Measurements from ENCODE around the gene CXCL12.

The CXCL12 gene

GRCh38 chr10:44385026-44385695 is at the start of gene CXCL12:
Gene CXCL12, minus strand, starts transcription at chr10:44385097. Its CDS starts 92 bp downstream, at chr10:44385005.
- peak in 1 of 3 donors; percentile 9 for DNase-seq

DNA sequence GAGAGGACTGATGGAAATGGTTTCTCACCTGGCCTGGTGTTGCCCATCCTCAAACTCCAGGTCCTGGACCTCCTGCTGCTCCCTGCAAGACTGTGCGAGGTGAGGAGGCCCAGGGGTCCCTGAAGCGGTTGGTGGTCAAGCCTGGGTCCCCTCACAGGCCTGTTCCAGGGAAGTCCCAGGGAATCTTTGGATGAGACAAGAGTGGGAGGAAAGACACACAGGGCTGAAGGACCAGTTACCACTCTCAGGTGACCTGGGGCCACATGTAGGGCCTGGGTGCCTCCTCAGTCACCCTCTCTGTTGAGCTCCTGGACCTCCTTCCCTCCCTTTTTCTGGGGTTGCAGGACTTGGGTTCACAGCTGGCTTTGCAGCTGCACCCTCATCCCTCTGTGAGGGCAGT is 42.6 kb upstream of the CXCL12 start:
- no peak for DNase-seq

DNA sequence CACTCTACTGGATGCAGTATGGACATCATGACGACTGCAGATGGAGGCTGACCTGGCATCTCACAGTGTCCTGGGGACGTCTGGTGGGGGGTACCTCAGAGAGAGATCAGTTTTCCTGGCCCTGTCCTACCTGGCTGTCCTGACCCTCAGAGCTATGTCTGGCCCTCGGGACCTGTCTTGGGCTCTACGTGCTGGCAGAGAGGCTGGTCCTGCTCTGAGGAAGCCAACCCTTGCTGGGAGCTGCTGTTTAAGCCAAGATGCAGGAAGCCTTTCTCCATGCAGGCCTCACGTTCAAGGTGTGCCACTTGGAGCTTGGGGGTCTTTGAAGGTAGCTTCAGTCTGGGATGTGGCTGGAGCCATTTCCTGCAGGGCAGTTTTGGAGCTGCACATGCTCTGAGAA is 42.1 kb upstream of the CXCL12 start:
- DNase-seq: no peak

DNA sequence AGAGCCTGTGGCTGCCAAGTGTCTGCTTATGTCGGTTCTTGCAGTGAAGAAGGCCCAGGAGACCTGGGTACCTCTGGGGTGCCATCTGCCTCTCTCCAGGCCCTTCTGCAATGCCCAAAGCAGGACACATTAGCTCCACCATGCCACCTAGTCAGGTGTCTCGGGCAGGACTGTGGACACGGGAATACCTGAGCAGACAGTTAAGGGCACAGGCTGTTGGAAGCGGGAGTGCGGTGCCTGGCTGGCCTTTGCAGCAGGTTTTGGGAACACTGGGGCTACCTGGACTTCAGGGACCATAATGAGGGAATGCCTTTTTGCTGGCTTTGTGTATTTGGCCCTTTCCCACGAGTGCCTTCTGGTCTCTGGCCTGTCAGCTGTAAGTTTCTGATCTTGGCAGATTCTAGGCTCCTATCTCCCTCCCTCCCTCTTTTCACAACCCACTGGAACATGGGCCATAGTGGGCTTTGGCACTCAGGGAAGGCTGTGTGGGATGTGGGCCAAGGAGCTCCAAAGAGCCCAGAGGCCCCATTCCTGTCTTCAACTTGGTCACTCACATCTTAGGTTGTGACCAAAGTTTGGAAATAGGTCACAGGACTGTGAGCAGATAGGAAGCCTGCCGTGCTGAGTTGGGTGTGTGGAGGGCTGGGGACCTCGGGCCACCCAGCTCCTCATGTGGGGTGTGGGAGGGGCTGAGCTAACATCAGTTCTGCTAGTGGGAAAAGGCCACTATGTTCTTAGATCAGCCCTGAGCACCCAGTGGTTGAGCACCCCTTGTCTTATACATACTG is 41.5 kb upstream of the CXCL12 start:
- DNase-seq: no peak

DNA sequence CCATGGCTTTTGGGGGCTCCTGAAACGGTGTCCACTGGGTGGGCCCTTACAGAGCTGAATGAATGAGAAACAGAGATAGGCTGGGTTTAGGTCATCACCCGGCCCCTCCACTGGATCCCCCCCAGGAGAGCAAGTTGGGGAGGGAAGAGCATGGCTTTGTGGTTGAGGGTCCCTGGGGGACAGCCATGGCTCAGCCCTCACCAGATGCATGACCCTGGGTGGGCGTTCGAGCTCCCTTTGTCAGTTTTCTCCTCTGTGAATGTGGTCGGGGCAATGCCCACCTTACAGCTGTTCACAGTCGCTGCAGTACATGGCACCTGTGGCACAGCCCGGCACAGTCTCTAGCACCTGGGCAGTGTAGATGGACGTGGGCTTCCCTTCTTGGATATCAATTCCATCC is 40.6 kb upstream of the CXCL12 start:
- DNase-seq: no peak

- DNase-seq: no peak
These were observed 40.1 kb upstream of the CXCL12 start for GRCh38 chr10:44424957-44425356.

DNA sequence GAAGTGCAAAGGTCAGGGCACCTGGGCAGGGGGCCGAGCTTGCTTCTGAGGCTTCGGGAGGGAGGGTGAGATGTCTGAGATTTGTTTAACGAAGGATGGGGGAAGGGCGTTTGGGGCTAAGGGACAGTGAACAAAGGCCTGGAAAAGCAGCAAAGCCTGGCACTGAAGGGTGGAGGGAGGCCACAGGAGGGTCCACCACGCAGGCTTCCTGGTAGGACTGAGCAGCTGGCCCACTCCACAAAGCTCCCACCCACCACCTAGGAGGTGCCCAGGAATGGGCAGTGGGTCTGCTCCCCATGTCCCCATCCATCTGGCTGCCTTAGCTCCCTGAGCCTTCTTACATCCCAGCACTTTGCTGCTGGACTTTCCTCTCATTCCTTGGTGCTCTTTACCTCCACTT is 39.4 kb upstream of the CXCL12 start:
- DNase-seq: no peak

DNA sequence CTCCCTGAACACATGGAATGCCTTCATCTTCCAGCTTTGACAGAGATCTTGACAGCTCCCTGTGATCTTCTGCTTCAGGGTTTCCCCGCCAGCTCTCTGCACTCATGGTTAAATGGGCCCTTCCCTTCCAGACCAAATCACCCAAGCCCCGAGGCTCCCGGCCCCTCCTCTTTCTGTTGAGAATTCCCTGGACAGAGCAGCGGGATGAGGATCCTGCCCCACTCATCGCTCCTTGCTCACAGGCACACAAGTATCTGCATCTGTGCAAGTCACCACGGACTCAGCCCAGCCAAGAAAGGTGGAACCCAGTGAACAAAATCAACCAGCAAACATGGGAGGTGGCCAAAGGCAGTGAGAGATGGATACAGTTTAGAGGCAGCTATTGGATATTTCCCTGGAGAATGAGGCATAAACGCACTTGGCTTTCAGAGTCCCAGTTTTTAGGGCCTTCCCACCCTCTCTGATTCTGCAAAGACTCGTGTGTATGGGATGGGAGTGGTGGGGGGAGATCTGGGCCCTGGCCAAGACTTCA is 37.7 kb upstream of the CXCL12 start:
- no peak for DNase-seq

DNA sequence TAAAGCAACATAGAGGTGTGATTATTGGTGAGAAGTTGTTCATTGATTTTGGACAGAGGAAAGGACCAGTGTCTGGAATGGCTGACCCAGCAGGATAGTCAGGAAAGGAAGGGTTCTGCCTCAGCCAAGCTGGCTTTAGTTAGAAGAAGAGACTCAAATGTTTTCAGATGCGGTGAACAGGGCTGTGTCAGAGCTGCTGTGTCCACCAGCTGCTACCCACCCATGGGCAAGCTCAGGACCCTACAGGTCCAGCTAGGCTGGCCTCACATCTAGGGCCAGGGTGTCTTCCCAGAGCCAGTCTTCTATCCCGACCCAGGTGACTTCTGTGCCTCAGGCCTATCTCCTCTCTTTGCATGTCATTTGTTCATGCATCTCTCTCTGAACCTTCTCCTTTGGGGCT is 37.3 kb upstream of the CXCL12 start:
- DNase-seq: no peak

DNA sequence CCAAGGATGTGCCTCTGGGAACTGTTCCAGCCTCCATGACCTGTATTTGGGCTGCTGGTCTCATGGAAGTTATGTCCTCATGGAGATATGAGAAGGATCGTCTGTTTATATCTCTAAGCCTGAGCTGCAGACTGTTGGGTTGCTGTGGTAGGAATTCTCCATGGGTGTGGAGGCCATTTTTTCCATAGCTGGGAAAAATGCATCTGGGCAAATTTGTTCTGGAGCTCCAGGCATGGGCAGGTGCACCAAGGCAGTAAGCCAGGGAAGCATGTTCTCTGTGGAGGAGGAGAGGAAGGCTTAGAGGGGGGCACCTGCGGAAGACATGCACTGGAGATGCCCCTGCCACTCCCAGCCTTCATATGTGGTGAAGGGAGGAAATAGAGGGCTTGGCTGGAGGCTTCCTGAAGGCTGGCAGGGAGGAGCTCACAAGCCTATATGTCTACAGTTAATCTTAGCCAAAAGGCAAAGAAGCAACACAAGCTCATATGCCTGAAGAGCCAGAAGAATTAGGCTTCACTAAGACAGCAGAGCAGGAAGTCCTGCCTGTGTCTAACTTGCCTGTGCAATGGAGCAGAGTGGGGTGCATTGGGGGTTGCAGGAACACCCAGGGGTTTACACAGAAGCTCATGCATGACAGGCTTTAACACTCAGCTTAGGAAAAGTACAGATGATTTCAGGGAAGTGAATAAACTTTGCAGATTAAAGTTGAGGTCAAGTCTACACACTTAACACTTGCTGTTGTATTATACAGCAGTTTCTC is 35.1 kb upstream of the CXCL12 start:
- no peak for DNase-seq

- DNase-seq: peak in 1 of 3 donors; percentile 14
These were observed 33.7 kb upstream of the CXCL12 start for GRCh38 chr10:44418637-44419036.

DNA sequence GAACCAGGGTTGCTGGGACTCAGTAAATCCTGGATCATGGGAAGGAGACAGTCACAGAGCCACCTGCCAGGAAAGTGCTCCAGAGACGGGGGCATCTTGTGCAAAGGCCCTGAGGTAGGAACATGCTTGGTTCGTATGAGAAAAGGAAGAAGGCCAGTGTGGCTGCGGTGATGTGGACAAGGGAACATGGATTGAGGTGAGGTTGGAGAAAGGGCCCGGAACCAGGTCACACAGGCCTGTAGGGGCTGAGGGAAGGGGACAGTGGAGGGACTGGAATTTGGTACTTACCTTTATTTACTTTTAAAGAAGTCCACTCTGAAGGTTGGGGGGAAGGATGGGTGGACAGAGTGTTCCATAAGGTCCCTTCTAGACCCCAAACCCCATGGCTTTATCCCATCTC is 32.9 kb upstream of the CXCL12 start:
- no peak for DNase-seq

DNA sequence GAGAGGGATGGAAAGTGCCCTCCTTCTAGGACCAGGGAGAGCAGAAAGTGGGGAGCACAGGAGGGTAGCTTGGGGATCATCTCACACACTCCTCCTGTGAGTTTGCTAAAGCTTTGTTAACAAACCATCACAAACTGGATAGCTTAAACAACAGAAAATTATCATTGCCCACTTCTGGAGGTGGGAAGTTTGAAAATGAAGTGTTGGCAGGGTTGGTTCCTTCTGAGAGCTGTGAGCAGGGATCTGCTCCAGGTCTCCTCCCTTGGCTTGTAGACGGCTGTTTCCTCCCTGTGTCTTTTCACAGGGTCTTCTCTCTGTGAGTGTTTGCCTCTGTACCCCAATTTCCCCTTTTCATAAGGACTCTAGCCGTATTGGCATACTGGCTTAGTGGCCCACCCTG is 32.0 kb upstream of the CXCL12 start:
- DNase-seq: no peak

DNA sequence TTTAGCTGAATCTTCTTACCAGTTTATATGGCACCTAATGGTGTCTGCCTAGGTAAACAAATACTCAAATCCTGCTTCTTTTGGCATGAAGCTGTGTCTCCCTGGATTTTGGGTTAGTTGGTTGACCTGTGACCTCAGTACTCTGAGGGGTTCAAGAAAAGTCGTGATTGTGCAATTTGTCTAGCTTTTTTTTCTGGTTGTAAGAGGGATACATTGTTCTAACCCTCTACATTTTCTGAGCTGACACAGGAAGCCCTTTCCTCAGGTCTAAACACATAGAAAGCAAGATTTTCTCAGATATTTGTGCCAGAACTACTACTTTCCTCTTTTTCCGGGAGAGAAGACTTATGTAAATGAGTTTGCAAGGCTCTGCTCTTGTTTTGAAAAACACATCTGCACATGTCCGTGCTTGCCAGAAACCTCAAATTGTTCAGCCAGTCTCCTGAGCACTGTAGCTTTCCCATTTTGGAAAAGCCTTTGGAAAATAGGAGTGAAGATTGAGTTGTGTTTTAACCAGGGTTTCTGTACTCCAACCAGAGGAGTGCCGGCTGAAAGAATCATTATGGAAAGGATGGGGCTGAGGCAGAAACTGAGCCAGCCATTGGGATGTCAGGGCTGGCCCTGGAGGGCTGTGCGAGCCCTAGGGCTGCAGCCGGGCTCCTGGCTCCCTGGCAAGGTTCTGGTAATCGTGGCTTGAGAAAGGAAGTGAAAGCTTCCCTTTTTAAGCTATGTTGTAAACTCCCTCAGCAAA is 31.3 kb upstream of the CXCL12 start:
- peak in 1 of 3 donors; percentile 39 for DNase-seq

DNA sequence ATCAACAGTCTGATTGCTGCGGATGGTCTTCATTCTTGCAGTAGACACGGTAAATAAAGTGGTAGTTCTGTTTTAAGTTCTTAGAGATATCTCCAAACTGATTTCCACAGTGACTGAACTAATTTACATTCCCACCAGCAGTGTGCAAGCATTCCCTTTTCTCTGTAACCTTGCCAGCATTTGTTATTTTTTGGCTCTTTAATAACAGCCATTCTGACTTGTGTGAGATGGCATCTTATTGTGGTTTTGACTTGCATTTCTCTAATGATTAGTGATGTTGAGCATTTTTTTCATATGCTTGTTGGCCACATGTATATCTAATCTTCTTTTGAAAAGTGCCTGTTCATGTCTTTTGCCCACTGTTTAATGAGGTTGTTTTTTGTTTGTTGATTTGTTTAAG is 30.2 kb upstream of the CXCL12 start:
- DNase-seq: no peak

GRCh38 chr10:44413416-44413815 is 28.5 kb upstream of the CXCL12 start:
- DNase-seq: no peak

GRCh38 chr10:44411251-44411650 is 26.4 kb upstream of the CXCL12 start:
- DNase-seq: no peak

DNA sequence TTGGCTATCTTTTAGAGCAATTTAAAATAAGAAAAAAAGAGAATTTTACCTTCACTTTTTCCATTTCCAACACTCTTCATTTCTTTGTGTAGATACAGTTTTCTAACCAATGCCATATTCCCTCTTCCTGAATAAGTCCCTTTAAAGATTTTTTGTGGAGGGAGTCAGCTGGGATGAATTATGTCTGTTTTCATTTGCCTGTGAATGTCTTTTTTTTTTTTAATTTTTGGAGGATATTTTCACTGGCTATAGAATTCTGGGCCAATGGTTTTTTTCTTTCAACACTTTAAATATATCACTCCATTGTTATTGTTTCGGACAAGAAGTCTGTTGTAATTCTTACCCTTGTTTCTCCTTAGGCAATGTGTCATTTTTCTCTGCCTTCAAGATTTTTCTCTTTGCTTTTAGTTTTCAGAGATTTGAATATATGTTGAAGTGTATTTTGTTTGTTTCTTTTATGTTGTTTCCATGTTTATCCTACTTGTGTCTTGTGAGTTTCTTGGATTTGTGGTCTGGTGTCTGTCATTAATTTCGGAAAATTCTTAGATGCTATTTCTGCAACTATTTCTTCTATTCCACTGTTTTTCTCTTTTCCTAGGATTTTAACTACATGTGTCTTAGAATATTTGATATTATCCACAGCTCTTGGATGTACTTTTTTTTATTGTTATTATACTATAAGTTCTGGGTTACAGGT is 20.0 kb upstream of the CXCL12 start:
- DNase-seq: no peak

DNA sequence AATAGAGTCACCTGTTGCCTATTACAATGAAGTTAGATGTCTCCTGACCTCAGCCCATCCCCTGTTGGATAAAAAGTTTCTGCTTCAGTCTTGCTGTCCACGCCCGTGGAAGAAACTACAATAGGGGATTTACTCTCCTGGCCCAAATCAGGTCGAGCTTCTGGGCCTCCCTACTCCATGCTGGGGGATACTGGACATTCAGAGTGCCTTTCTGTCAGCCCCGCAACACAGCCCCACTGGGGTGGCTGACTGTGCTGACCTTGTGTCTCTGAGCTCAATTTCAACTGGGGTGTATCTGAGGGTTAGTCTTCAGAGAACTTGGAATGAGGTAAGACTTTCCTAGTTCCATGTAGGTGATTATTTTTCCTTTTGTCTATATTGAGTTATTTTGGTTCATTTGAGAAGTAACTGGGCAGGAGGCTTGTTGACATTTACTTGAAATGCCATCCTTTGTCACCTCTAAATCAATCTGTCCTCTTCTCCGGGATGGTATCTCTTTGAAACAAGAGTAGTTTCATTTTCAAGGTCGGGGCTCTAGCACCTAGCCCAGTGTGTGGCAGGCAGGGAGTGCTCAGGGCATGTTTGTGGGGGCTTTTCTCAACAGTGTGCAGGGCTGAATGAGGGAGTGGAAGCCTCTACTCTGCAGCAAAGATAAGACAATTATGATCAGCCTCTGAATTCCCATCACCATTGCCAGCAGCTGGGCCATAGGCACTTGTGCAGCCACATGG is 17.7 kb upstream of the CXCL12 start:
- DNase-seq: no peak

GRCh38 chr10:44400541-44400940 is 15.6 kb upstream of the CXCL12 start:
- no peak for DNase-seq

DNA sequence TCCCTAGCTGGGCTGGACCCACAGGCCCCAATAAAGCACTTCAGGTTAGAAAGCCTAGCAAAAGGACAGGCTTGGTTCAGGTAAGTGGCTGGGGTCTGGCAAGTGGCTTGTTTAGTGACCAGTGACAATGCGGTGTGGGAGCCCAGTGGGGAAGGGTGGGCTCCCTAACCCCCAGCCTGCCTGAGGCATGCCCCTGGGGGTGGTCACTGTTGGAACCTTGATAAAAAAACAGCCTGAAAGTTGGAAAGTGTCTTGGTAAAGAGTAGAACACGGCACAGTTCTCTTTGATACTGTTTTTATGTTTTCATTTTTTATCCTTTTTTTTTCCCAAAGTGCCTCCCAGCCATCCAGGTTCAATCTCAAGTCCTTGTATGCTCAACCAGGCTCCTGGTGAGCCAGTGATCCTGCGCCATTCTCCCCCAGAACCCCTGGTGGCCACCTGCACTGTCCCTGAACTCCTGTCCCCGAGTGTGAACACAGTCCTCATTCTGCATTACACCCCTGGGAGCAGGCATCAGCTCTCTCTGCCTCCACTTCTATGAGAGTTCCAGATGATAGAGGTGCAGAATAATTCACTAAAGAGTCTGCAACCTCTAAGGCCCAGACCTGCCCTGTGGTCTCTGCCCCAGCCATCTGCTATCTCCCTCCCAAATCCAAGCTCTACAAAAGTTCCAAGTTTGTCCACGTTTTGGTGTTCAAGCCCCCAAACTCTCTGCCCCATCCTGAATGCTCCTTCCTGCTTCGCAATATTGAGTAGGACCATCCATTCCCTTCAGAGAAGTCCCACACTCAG is 15.0 kb upstream of the CXCL12 start:
- no peak for DNase-seq
